Activated CD4-positive, CD25-positive, alpha-beta regulatory T cell (primary cell): ENCODE results near the gene PCBP3.
"Not testable (repeated sequence)": the region's sequence is repeated elsewhere in the genome, so short reads cannot be mapped to it uniquely, and the experiment has no call there.

Experiments used
- DNase-seq, 4 experiments: peaks; one replicate each; lab custom pipeline; 2025; lab: John Stamatoyannopoulos, UW

The PCBP3 gene

GRCh38 chr21:45613396-45613795, 30.1 kb upstream of the PCBP3 start:
- DNase-seq = no peak

GRCh38 chr21:45613881-45614280, 29.6 kb upstream of the PCBP3 start:
- DNase-seq = no peak

GRCh38 chr21:45615145-45615711, 28.3 kb upstream of the PCBP3 start:
- DNase-seq = peak; percentile 54 to 74 (median 68)

- no peak for DNase-seq
These were observed 26.3 kb upstream of the PCBP3 start for GRCh38 chr21:45617021-45617921.

GRCh38 chr21:45618287-45618686, 25.2 kb upstream of the PCBP3 start:
- no peak for DNase-seq

GRCh38 chr21:45618846-45619485, 24.6 kb upstream of the PCBP3 start:
- DNase-seq = no peak

- DNase-seq = no peak
These were observed 23.2 kb upstream of the PCBP3 start for GRCh38 chr21:45620201-45620923.

GRCh38 chr21:45621435-45622331, 21.8 kb upstream of the PCBP3 start:
- DNase-seq = not testable (repeated sequence)

- no peak for DNase-seq
These were observed 21.0 kb upstream of the PCBP3 start for GRCh38 chr21:45622416-45623097.

- DNase-seq = no peak
These were observed 20.1 kb upstream of the PCBP3 start for GRCh38 chr21:45623436-45623835.

- not testable (repeated sequence) for DNase-seq
These were observed 17.4 kb upstream of the PCBP3 start for GRCh38 chr21:45626127-45626526.

- DNase-seq = no peak
These were observed 14.2 kb upstream of the PCBP3 start for GRCh38 chr21:45629046-45629981.

- DNase-seq = no peak
These were observed 13.3 kb upstream of the PCBP3 start for GRCh38 chr21:45630066-45630694.

- DNase-seq = no peak
These were observed 12.6 kb upstream of the PCBP3 start for GRCh38 chr21:45630876-45631275.

GRCh38 chr21:45631540-45631939, 12.0 kb upstream of the PCBP3 start:
- no peak for DNase-seq

- no peak for DNase-seq
These were observed 11.4 kb upstream of the PCBP3 start for GRCh38 chr21:45632160-45632559.

GRCh38 chr21:45632637-45633251, 10.8 kb upstream of the PCBP3 start:
- DNase-seq = no peak

GRCh38 chr21:45634511-45635183, 8.9 kb upstream of the PCBP3 start:
- DNase-seq = no peak
